Measurements from ENCODE around the gene FPR3. TPM values are rescaled to one million over a fixed set of nuclear protein-coding genes. Genes with fewer than 3 reads are reported as not detected.

Gene FPR3, protein sequence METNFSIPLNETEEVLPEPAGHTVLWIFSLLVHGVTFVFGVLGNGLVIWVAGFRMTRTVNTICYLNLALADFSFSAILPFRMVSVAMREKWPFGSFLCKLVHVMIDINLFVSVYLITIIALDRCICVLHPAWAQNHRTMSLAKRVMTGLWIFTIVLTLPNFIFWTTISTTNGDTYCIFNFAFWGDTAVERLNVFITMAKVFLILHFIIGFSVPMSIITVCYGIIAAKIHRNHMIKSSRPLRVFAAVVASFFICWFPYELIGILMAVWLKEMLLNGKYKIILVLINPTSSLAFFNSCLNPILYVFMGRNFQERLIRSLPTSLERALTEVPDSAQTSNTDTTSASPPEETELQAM
- not detected in 2 replicates for total RNA-seq (2021)
- Bru-seq, nascent RNA: not detected
- not detected for BruChase-seq, experiment 1, labeled RNA remaining after a 2-hour chase
- not detected for BruChase-seq, experiment 2, labeled RNA remaining after a 6-hour chase
- long read RNA-seq: 0 reads

DNA sequence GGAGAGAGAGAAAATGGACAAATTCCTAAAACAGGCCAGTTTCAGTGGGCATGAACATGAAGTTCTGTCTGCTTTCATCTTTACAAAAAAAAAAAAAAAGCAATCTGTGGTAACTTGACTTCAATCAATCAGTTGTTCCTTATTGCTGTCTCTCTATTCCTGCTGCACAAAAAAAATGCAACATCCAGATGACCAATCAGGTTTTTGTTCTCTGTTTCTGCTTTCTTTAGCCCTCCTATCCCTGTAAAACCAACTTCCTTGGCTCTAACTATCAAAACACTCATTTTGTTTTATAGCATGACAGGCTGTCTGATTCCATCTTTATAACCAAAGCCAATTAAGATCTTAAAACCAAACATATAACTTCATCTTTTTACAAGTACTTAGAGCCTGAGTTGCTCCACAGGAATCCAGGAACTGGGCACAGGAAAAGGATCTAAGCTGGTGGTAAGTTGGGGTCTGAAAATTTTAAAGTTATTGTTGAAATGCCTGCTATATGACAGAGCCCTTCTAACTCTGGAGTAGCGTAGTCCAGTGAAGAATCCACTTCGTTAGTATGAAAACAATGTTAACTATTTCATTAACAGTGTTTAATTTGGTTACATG, at the start of gene FPR3:
Gene FPR3, plus strand, starts transcription at position 273 of the 606 bp plus-strand sequence. CDS start 28,592 bp downstream, outside the sequence.
- DNase-seq: no peak
- POLR2A ChIA-PET (ENCODE audit: unreplicated experiment): no interaction called here
- Histone ChIP-seq H3K36me3 (ENCODE audit: low read depth) (no peaks in the 10 kb centered on the region), H3K4me1 (replicated peaks; ENCODE audit: insufficient read depth) (no peaks in the 10 kb centered on the region), H3K4me3 (no peak within 1 kb of the TSS), H3K27me3 (ENCODE audit: insufficient read depth, low read depth) (peaks cover 6% of the 10 kb centered on the region; the same call in 1 of the 2 replicates), H3F3A (ENCODE audit: insufficient read depth, low read depth) (no peaks in the 10 kb centered on the region), H3K9me3 (ENCODE audit: insufficient read depth, low read depth) (no peaks in the 10 kb centered on the region; the same call in 1 of the 2 replicates), H3K27ac (no peak within 1 kb of the TSS), H2AFZ (no peak within 1 kb of the TSS), H4K20me1 (ENCODE audit: insufficient read depth) (no peaks in the 10 kb centered on the region), H3K9me2 (ENCODE audit: insufficient read depth) (no peaks in the 10 kb centered on the region), H3K79me2 (ENCODE audit: low read depth) (no peaks in the 10 kb centered on the region), H3K4me2 (no peak within 1 kb of the TSS)
- intact Hi-C loops (cut with micrococcal nuclease; ENCODE audit: unreplicated experiment): no loop called here
- CTCF ChIA-PET: no interaction called here
- BruUV-seq (replicated peaks): no TSS peak
- TF ChIP-seq, protein P1, sequence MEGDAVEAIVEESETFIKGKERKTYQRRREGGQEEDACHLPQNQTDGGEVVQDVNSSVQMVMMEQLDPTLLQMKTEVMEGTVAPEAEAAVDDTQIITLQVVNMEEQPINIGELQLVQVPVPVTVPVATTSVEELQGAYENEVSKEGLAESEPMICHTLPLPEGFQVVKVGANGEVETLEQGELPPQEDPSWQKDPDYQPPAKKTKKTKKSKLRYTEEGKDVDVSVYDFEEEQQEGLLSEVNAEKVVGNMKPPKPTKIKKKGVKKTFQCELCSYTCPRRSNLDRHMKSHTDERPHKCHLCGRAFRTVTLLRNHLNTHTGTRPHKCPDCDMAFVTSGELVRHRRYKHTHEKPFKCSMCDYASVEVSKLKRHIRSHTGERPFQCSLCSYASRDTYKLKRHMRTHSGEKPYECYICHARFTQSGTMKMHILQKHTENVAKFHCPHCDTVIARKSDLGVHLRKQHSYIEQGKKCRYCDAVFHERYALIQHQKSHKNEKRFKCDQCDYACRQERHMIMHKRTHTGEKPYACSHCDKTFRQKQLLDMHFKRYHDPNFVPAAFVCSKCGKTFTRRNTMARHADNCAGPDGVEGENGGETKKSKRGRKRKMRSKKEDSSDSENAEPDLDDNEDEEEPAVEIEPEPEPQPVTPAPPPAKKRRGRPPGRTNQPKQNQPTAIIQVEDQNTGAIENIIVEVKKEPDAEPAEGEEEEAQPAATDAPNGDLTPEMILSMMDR (conservative IDR thresholded peaks at IDR 0.05): no peak
- TF ChIP-seq EZH2 (IDR thresholded peaks at IDR 0.05; ENCODE audit: low read depth): no peak

DNA sequence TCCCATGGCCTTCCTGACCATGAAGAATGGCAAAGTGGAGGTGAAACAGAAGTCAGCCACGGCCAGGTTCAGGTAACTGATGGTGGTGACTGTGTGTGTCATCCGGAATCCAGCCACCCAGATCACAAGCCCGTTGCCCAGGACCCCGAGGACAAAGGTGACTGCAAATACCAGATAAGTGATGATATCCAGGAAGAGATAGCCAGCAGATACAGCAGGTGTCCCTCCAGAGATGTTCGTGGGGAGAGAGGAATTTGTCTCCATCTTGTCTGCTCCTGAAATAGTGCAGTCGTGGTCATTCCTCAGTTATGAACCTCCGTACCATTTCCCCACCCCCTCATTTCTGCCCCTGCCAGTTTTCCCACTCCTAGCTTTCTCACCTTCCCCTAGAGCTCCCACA, 48.2 kb upstream of the FPR3 start:
- Histone ChIP-seq H3K79me2 (ENCODE audit: low read depth) (no peaks in the 10 kb centered on the region), H2AFZ (no peak overlapping the region), H3K27me3 (ENCODE audit: insufficient read depth, low read depth) (peaks cover 97% of the 10 kb centered on the region), H3K9me2 (ENCODE audit: insufficient read depth) (no peaks in the 10 kb centered on the region), H3K4me3 (no peak overlapping the region), H3K36me3 (ENCODE audit: low read depth) (no peaks in the 10 kb centered on the region), H4K20me1 (ENCODE audit: insufficient read depth) (no peaks in the 10 kb centered on the region; the same call in 1 of the 2 replicates), H3K9me3 (ENCODE audit: insufficient read depth, low read depth) (no peaks in the 10 kb centered on the region), H3K27ac (no peak overlapping the region), H3F3A (ENCODE audit: insufficient read depth, low read depth) (no peaks in the 10 kb centered on the region), H3K4me2 (no peak overlapping the region), H3K4me1 (replicated peaks; ENCODE audit: insufficient read depth) (no peaks in the 10 kb centered on the region)
- ChIA-PET POLR2A (ENCODE audit: unreplicated experiment) (no interaction called here), CTCF (no interaction called here)
- TF ChIP-seq EZH2 (IDR thresholded peaks at IDR 0.05; ENCODE audit: low read depth): no peak
- TF ChIP-seq, protein P1 (conservative IDR thresholded peaks at IDR 0.05): no peak
- DNase-seq: no peak
- intact Hi-C loops (cut with micrococcal nuclease; ENCODE audit: unreplicated experiment): no loop called here
- no TSS peak for BruUV-seq (replicated peaks)

DNA sequence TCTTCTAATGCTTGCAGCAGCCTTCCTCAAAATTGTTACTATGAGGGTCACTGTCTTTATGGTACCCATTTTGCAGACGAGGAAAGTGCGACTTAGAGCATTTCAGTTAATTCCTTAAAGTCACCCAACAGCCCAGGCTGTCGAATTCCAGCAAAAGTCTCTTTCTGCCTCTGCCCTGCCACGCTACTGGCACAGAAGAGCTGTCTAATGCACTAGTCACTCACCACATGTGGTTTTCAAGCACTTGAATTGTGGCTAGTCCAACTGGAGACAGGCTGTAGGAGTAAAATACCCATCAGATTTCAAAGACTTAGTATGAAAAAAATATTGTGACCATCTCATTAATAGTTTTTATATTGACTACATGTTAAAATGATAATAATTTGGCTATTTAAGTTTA, 45.0 kb upstream of the FPR3 start:
- Histone ChIP-seq H4K20me1 (ENCODE audit: insufficient read depth) (no peaks in the 10 kb centered on the region), H3K79me2 (ENCODE audit: low read depth) (no peaks in the 10 kb centered on the region), H3K36me3 (ENCODE audit: low read depth) (no peaks in the 10 kb centered on the region), H3K9me2 (ENCODE audit: insufficient read depth) (no peaks in the 10 kb centered on the region), H3K9me3 (ENCODE audit: insufficient read depth, low read depth) (no peaks in the 10 kb centered on the region), H3K27ac (no peak overlapping the region), H2AFZ (no peak overlapping the region), H3K27me3 (ENCODE audit: insufficient read depth, low read depth) (peaks cover 86% of the 10 kb centered on the region), H3F3A (ENCODE audit: insufficient read depth, low read depth) (no peaks in the 10 kb centered on the region), H3K4me1 (replicated peaks; ENCODE audit: insufficient read depth) (no peaks in the 10 kb centered on the region), H3K4me2 (no peak overlapping the region), H3K4me3 (no peak overlapping the region)
- BruUV-seq (replicated peaks): no TSS peak
- TF ChIP-seq, protein P1 (conservative IDR thresholded peaks at IDR 0.05): no peak
- no peak for TF ChIP-seq EZH2 (IDR thresholded peaks at IDR 0.05; ENCODE audit: low read depth)
- intact Hi-C loops (cut with micrococcal nuclease; ENCODE audit: unreplicated experiment): no loop called here
- DNase-seq: no peak
- ChIA-PET CTCF (no interaction called here), POLR2A (ENCODE audit: unreplicated experiment) (no interaction called here)

Data from PC-9 (cell line).